GM12873 (cell line): ENCODE data around the gene KCNB1.

Experiments used
- TF ChIP-seq, protein P1 (sequence below): IDR thresholded peaks from 2 replicates; pipeline ENCODE4 v1.5.1; 2012; ENCODE audit warnings: low read depth, mild to moderate bottlenecking, moderate library complexity, low read length, control low read depth; ENCODE audit not compliant: insufficient read depth; ENCODE audit errors: missing control alignments

KCNB1 gene

GRCh38 chr20:49381558-49382493, 100.6 kb downstream of the KCNB1 start:
- TF ChIP-seq, protein P1, sequence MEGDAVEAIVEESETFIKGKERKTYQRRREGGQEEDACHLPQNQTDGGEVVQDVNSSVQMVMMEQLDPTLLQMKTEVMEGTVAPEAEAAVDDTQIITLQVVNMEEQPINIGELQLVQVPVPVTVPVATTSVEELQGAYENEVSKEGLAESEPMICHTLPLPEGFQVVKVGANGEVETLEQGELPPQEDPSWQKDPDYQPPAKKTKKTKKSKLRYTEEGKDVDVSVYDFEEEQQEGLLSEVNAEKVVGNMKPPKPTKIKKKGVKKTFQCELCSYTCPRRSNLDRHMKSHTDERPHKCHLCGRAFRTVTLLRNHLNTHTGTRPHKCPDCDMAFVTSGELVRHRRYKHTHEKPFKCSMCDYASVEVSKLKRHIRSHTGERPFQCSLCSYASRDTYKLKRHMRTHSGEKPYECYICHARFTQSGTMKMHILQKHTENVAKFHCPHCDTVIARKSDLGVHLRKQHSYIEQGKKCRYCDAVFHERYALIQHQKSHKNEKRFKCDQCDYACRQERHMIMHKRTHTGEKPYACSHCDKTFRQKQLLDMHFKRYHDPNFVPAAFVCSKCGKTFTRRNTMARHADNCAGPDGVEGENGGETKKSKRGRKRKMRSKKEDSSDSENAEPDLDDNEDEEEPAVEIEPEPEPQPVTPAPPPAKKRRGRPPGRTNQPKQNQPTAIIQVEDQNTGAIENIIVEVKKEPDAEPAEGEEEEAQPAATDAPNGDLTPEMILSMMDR: no peak

GRCh38 chr20:49380337-49380780, 102.1 kb downstream of the KCNB1 start:
- TF ChIP-seq, protein P1: no peak

GRCh38 chr20:49379338-49379737, 103.1 kb downstream of the KCNB1 start:
- TF ChIP-seq, protein P1: no peak

DNA sequence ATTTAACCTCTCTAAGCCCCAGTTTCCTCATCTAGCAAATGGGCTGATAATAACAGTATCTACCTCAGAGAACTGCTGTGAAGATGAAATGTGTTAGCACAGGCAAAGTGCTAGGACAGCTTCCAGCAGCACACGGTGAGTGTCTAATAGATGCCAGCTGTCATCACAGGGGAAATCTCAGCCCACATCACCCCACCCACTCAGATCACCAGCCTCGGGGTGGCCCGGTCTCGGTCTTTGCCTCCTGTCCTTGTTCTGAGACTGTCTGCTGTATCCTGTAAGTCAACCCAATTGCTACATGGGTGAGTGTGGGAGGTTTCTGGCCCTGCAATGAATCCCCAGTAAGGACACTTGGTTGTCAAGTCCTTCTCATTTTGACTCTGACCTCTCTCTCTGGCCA, 105.1 kb downstream of the KCNB1 start:
- TF ChIP-seq, protein P1: no peak

GRCh38 chr20:49375170-49375569, 107.3 kb downstream of the KCNB1 start:
- TF ChIP-seq, protein P1: no peak

DNA sequence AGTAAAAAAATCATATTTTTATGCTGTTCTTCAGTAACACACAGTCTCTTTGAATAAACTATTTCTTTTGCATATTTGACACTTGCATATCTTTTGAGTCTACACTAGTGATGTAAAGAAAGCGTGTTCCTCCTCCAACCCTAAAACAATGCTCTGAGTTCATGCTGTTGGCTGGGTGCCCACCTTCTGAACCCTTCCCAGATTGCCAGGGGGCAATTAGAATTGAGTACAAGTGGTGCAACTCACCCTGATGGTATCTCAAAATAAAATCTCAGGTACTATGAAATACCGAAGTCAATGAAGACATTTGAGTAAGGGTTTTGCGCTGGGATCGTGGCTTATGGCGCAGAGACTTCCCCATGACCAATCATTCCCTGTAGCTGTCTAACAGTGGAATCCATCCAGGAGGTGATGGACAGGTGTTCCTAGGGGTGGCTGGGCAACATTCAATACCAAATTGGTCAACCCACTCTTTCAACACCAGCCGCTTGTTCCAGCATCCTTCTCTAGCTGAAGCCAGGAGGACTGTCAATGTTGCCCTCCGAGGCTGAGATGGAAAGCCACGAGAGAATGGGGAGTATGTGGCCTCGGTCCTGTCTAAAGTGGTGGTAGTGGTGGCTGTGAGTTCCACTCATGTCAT, 110.3 kb downstream of the KCNB1 start:
- TF ChIP-seq, protein P1: no peak

- TF ChIP-seq, protein P1: no peak
Measured at GRCh38 chr20:49368596-49368995, 113.9 kb downstream of the KCNB1 start.
